Heart left ventricle (tissue), 16 donors: ENCODE data around the gene NEDD8. TPM values are rescaled to one million over a fixed set of nuclear protein-coding genes. Genes with fewer than 3 reads are reported as not detected.
A peak's percentile ranks its signal among the peaks of the same experiment; 100 is the strongest.

Source experiments
- ATAC-seq, 4 donors: fragments of 200-7000 bp; cut with Tn5 transposase; one replicate each; pipeline ENCODE4 v1.9.1; 2020 to 2022; ENCODE audit warnings: moderate library complexity in 4 of 4, mild to moderate bottlenecking in 3 of 4, moderate number of reproducible peaks in 1 of 4
- DNase-seq, 5 donors: peaks; one replicate each; pipeline ENCODE4 v3.0.0-alpha.2; 2020
- H3K27ac ChIP-seq, 12 donors: fragments of 200-600 bp; sonication (generic) in 4 of 12; one replicate each; pipeline versions ENCODE4 v1.5.0 to v1.8.0; 2016 to 2022; ENCODE audit warnings: mild to moderate bottlenecking in 2 of 12
- H3K27me3 ChIP-seq, 9 donors: fragments of 200-600 bp; sonication (generic) in 2 of 9; one replicate each; pipeline versions ENCODE4 v1.5.1 to v1.8.0; 2016 to 2022; ENCODE audit warnings: mild to moderate bottlenecking in 3 of 9
- H3K36me3 ChIP-seq, 9 donors: fragments of 200-600 bp; sonication (generic) in 2 of 9; one replicate each; pipeline versions ENCODE4 v1.5.0 to v1.8.0; 2018 to 2022; ENCODE audit warnings: mild to moderate bottlenecking in 2 of 9
- H3K4me1 ChIP-seq, 12 donors: fragments of 200-600 bp; sonication (generic) in 4 of 12; one replicate each; pipeline versions ENCODE4 v1.5.0 to v1.8.0; 2016 to 2022; ENCODE audit warnings: mild to moderate bottlenecking in 3 of 12
- H3K4me3 ChIP-seq, 12 donors: fragments of 200-600 bp; sonication (generic) in 4 of 12; one replicate each; pipeline versions ENCODE4 v1.5.0 to v1.8.0; 2017 to 2022; ENCODE audit warnings: mild to moderate bottlenecking in 9 of 12, moderate library complexity in 4 of 12
- H3K9me3 ChIP-seq, 12 donors: fragments of 200-600 bp; sonication (generic) in 4 of 12; one replicate each; pipeline versions ENCODE4 v1.5.0 to v1.8.0; 2016 to 2022; ENCODE audit warnings: mild to moderate bottlenecking in 1 of 12
- CTCF ChIP-seq, 12 donors: fragments of 200-600 bp; sonication (generic) in 4 of 12; IDR thresholded peaks; one replicate each; pipeline versions ENCODE4 v1.5.0 to v1.8.0; 2018 to 2022; ENCODE audit warnings: antibody characterized with exemption in 12 of 12, mild to moderate bottlenecking in 5 of 12
- POLR2A ChIP-seq, 2 donors: fragments of 450-650 bp; IDR thresholded peaks; one replicate each; pipeline ENCODE4 v1.6.1; 2017; ENCODE audit warnings: antibody characterized with exemption in 2 of 2, mild to moderate bottlenecking in 2 of 2, moderate library complexity in 2 of 2
- WGBS, 4 donors: extraction: QIAGEN DNeasy Blood & Tissue Kit in 2 of 4; methylation state at CpG; one replicate each; pipeline versions ENCODE4 v1.1.5 to v1.1.7; 2013 to 2018; 5-methylcytosine and 5-hydroxymethylcytosine counted together
- intact Hi-C, 10 donors: fragments of 100-400 bp; cut with DNase I; formaldehyde crosslinking; loops; one replicate each; pipeline versions ENCODE4 v1.11.1 to v1.14.2; 2022
- polyA plus RNA-seq, 2 donors: library from polyadenylated mRNA; stranded (reverse); fragments of 200-250 nt; gene quantifications; one replicate each; pipeline ENCODE4 v1.2.3, GENCODE V29; 2013
- total RNA-seq, 9 donors: library from RNA; depleted of rRNA in 2 of 9; stranded (reverse); fragments of >200 nt in 2 of 9; fragmentation: NEBNext Ultra II Directional in 3 of 9; extraction: Animal tissue kit (Norgen Biotek cat#: 25700) in 3 of 9; gene quantifications; one replicate each; pipeline versions ENCODE4 v1.1.0 to v1.2.4, GENCODE V29; 2016 to 2023
- donor health status: ischemic (EF 13 %, LVEDD 7.1; RV severe dilation, severe dysfunction).
- donor health status: healthy with polysubstance abuse.
- donor health status: DM: no; HTN: yes; CAD: no.
- donor health status: DM: no; HTN: no; CAD: no.
- donor health status: ischemic (EF 25% LVEDD 6.9; RV normal size, moderate dysfunction).
- donor health status: ischemic (EF 25% LVEDD 5.7; RV mildly dilated, moderate dysfunction).
- donor health status: healthy.
- donor health status: DM: yes; HTN: yes; CAD: no.
- donor health status: ischemic (EF 35%, LVEDD 5.7; RV mildly dilated, moderate dysfunction).
- donor health status: nonischemic (EF 11% LVEDD 7.7; RV severe dilation, severe dysfunction).
- donor health status: DM: yes; HTN: yes; CAD: no.
- donor health status: PGD.
- donor health status: ischemic (EF 29% LVEDD 5.4; RV normal size, mild dysfunction).
- donor health status: nonischemic (EF 23%, LVEDD 6.1; RV moderate dilation, normal function).

Gene NEDD8
- total and polyA plus RNA-seq, 11 donors, result 174 to 287 (median 206) TPM

DNA sequence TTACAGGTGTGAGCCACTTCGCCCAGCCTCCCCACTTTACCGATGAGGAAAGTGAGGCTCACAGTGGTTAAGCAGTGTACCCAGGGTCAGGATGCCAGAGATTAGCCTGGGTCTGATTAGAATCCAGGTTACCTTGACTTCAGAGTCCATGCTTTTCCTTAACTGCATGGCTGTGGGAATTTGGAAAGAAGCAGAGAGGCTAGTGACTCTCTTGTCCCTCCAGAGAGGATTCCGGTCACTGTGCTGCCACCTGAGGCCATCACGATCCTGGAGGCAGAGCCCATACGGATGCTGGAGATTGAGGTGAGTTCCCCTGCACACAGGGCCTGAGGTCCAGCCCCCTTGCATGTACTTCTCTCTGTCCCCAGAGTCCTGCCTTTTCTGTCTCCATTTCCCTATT is 55.6 kb downstream of the NEDD8 start:
- no peak for TF ChIP-seq CTCF (IDR thresholded peaks at IDR 0.05)
- no peak for TF ChIP-seq POLR2A (IDR thresholded peaks at IDR 0.05)
- WGBS, 4 donors, result 93 to 100% (median 97%) methylated on average over 5 of the region's 5 CpGs
- Histone ChIP-seq H3K27ac (no peak overlapping the region), H3K4me1 (peaks cover 0 to 23% (median 14%) of the 10 kb centered on the region in 12 donors), H3K27me3 (no peaks in the 10 kb centered on the region), H3K36me3 (peaks cover 0 to 83% (median 47%) of the 10 kb centered on the region in 9 donors), H3K9me3 (no peaks in the 10 kb centered on the region), H3K4me3 (no peak overlapping the region)
- ATAC-seq (no peak), DNase-seq (no peak)
- intact Hi-C loops, result no loop called here

- no peaks in the 10 kb centered on the region for H3K27me3 ChIP-seq
- WGBS, 4 donors, result 67 to 90% (median 80%) methylated on average over 19 to 20 of the region's 20 CpGs
- H3K36me3 ChIP-seq, result peaks cover 0 to 71% (median 45%) of the 10 kb centered on the region in 9 donors
- intact Hi-C loops, result no loop called here
- H3K9me3 ChIP-seq, result no peaks in the 10 kb centered on the region
- peak overlapping the region in 2 of 12 donors; percentile 47 to 52 for H3K4me3 ChIP-seq
- peak in 1 of 5 donors; percentile 58 for DNase-seq
- TF ChIP-seq POLR2A (IDR thresholded peaks at IDR 0.05) (no peak), CTCF (IDR thresholded peaks at IDR 0.05) (no peak)
- peaks cover 0 to 21% (median 7%) of the 10 kb centered on the region in 12 donors for H3K4me1 ChIP-seq
- no peak for ATAC-seq
- H3K27ac ChIP-seq, result no peak overlapping the region
Measured at GRCh38 chr14:24172871-24173281, 59.3 kb downstream of the NEDD8 start.

DNA sequence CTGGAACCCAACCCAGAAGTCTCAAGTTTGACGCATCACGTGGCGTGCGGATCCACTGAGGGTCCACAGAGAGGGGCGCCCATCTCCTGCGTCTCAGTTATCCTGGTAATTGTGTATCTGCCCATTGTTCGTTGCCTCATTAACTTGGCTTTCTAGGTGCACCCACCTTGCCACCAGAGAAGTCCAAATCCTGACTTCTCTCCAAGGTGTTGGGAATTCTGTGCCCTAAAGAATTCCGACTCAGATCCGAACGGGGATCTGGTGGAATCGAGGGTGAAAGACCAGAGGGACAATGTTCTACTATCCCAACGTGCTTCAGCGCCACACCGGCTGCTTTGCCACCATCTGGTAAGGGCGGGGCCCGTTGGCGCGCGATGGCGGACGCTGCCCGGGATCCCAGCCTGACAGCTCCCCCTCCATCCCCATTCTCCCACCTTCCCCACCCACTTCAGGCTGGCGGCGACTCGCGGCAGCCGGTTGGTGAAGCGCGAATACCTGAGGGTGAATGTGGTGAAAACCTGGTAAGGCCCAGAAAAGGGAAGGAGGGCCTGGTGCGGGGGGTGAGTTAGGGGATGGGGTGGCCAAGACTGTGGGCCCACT is 59.8 kb downstream of the NEDD8 start:
- Histone ChIP-seq H3K27ac (peak overlapping the region in 2 of 12 donors; percentile 37 to 42), H3K36me3 (peaks cover 0 to 71% (median 45%) of the 10 kb centered on the region in 9 donors), H3K4me1 (peaks cover 0 to 26% (median 7%) of the 10 kb centered on the region in 12 donors), H3K9me3 (no peaks in the 10 kb centered on the region), H3K27me3 (no peaks in the 10 kb centered on the region), H3K4me3 (peak overlapping the region in 11 of 12 donors; percentile 1 to 52 (median 33))
- peak in 1 of 4 donors; percentile 3 for ATAC-seq
- 32 to 61% (median 50%) methylated on average over 23 to 30 of the region's 30 CpGs for WGBS, 4 donors
- TF ChIP-seq CTCF (IDR thresholded peaks at IDR 0.05) (no peak), POLR2A (IDR thresholded peaks at IDR 0.05) (no peak)
- DNase-seq, result peak in 1 of 5 donors; percentile 64
- intact Hi-C loops, result no loop called here

GRCh38 chr14:24171422-24172260 is 60.5 kb downstream of the NEDD8 start, which contains the start of gene REC8:
Gene REC8, plus strand, starts transcription at chr14:24172080. Its CDS starts 473 bp downstream, at chr14:24172553.
- H3K27ac ChIP-seq, result peak within 1 kb of the TSS in 2 of 12 donors; percentile 37 to 42
- TF ChIP-seq CTCF (IDR thresholded peaks at IDR 0.05), result no peak
- no peak for TF ChIP-seq POLR2A (IDR thresholded peaks at IDR 0.05)
- ATAC-seq, result peak; percentile 40 to 79 (median 70)
- H3K27me3 ChIP-seq, result no peaks in the 10 kb centered on the region
- H3K4me1 ChIP-seq, result peaks cover 0 to 33% (median 7%) of the 10 kb centered on the region in 12 donors
- intact Hi-C loops, result no loop called here
- peaks cover 0 to 71% (median 43%) of the 10 kb centered on the region in 9 donors for H3K36me3 ChIP-seq
- no peaks in the 10 kb centered on the region for H3K9me3 ChIP-seq
- peak within 1 kb of the TSS in 11 of 12 donors; percentile 1 to 52 (median 33) for H3K4me3 ChIP-seq
- 11 to 36% (median 27%) methylated on average over 38 to 63 of the region's 63 CpGs for WGBS, 4 donors
- peak; percentile 65 to 80 (median 75) for DNase-seq
